ENCODE measurements around the gene ATP4A.

The ATP4A gene

DNA sequence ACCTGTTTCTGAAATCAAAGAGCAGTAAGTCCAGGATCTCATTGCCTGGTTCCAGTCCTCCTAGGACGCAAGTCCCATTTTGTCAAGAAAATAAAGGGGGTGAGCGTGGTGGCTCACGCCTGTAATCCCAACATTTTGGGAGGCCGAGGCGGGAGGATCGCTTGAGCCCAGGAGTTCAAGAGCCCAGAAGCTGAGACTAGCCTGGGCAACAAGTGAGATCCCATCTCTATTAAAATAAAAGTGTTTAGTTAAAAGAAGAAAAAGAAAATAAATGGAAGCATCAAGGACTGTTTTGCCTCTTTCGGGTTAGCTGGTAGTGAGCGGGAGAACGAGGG is 48.7 kb upstream of the ATP4A start:
- ATAC-seq: peak; percentile 28

GRCh38 chr19:35609851-35610353 is 46.4 kb upstream of the ATP4A start:
- no peak for ATAC-seq
- TF ChIP-seq PATZ1 (CRISPR knock-in tag; IDR thresholded peaks at IDR 0.05; ENCODE audit: borderline replicate concordance) (no peak), TCF4 (CRISPR knock-in tag; IDR thresholded peaks at IDR 0.05; ENCODE audit: borderline replicate concordance) (no peak), ZFP30 (CRISPR knock-in tag; IDR thresholded peaks at IDR 0.05) (no peak), CSRNP3 (CRISPR knock-in tag; IDR thresholded peaks at IDR 0.05) (no peak), BACH2 (CRISPR knock-in tag; IDR thresholded peaks at IDR 0.05; ENCODE audit: borderline replicate concordance) (no peak), TOX (CRISPR knock-in tag; IDR thresholded peaks at IDR 0.05; ENCODE audit: borderline replicate concordance) (no peak), PPARA (CRISPR knock-in tag; IDR thresholded peaks at IDR 0.05; ENCODE audit: borderline replicate concordance) (no peak), SNAI2 (CRISPR knock-in tag; IDR thresholded peaks at IDR 0.05) (no peak), ISL1 (CRISPR knock-in tag; IDR thresholded peaks at IDR 0.05) (no peak), ZC3H10 (CRISPR knock-in tag; IDR thresholded peaks at IDR 0.05) (no peak), ZFP3 (CRISPR knock-in tag; IDR thresholded peaks at IDR 0.05) (no peak), ZNF70 (CRISPR knock-in tag; IDR thresholded peaks at IDR 0.05) (no peak), TSHZ2 (CRISPR knock-in tag; IDR thresholded peaks at IDR 0.05) (no peak), GLIS3 (CRISPR knock-in tag; IDR thresholded peaks at IDR 0.05) (no peak), ZNF8 (CRISPR knock-in tag; IDR thresholded peaks at IDR 0.05) (no peak), CSDC2 (CRISPR knock-in tag; IDR thresholded peaks at IDR 0.05) (no peak)

More for the DNA sequence above, 48.7 kb upstream of the ATP4A start:
- TF ChIP-seq CSDC2 (CRISPR knock-in tag; IDR thresholded peaks at IDR 0.05) (no peak), ZNF565 (CRISPR knock-in tag; conservative IDR thresholded peaks at IDR 0.05; ENCODE audit: low read depth) (no peak), ESRRG (CRISPR knock-in tag; IDR thresholded peaks at IDR 0.05) (no peak), PATZ1 (CRISPR knock-in tag; IDR thresholded peaks at IDR 0.05; ENCODE audit: borderline replicate concordance) (no peak), TCF4 (CRISPR knock-in tag; IDR thresholded peaks at IDR 0.05; ENCODE audit: borderline replicate concordance) (no peak), TOX (CRISPR knock-in tag; IDR thresholded peaks at IDR 0.05; ENCODE audit: borderline replicate concordance) (no peak), GLIS3 (CRISPR knock-in tag; IDR thresholded peaks at IDR 0.05) (no peak), ISL1 (CRISPR knock-in tag; IDR thresholded peaks at IDR 0.05) (no peak), ZFP3 (CRISPR knock-in tag; IDR thresholded peaks at IDR 0.05) (no peak), OSR1 (CRISPR knock-in tag; IDR thresholded peaks at IDR 0.05) (no peak), RARB (CRISPR knock-in tag; IDR thresholded peaks at IDR 0.05) (no peak), TSHZ2 (CRISPR knock-in tag; IDR thresholded peaks at IDR 0.05) (no peak), ZNF8 (CRISPR knock-in tag; IDR thresholded peaks at IDR 0.05) (no peak), SNAI2 (CRISPR knock-in tag; IDR thresholded peaks at IDR 0.05) (no peak), CSRNP3 (CRISPR knock-in tag; IDR thresholded peaks at IDR 0.05) (no peak), ZFP30 (CRISPR knock-in tag; IDR thresholded peaks at IDR 0.05) (no peak)

Data from SK-N-SH treated with all-trans-retinoic acid at 6 μM for 48 hours (cell line).